K562 (cell line): ENCODE measurements around the gene KCNG3. TPM values are rescaled to one million over a fixed set of nuclear protein-coding genes. Genes with fewer than 3 reads are reported as not detected.

Source experiments
- BRCA1 ChIP-seq, 2 experiments: fragments of 450-650 bp in 1 of 2; sonication (generic) in 1 of 2; formaldehyde crosslinking in 1 of 2; IDR thresholded peaks; 2 replicates each; pipeline versions ENCODE4 v1.5.0 to v1.6.1; 2017 to 2020; ENCODE audit warnings: mild to moderate bottlenecking in 1 of 2, missing genetic modification reagents in 1 of 2
- CBFA2T3 ChIP-seq: fragments of 450-650 bp; IDR thresholded peaks from 2 replicates; pipeline ENCODE4 v1.6.1; 2017
- CBX3 ChIP-seq, 2 experiments: IDR thresholded peaks; 1 replicate in 1 of 2; 2 replicates in 1 of 2; pipeline ENCODE4 v1.6.1; 2012; ENCODE audit warnings: inconsistent platforms in 2 of 2, low read length in 2 of 2, borderline replicate concordance in 1 of 2, control low read depth in 1 of 2
- GABPB2 ChIP-seq: fragments of 250-450 bp; sonication (Bioruptor Pico); conservative IDR thresholded peaks from 2 replicates; pipeline ENCODE4 v1.5.1; 2021; ENCODE audit warnings: mild to moderate bottlenecking
- HDAC2 ChIP-seq: fragments of 450-650 bp; IDR thresholded peaks from 2 replicates; pipeline ENCODE4 v1.6.1; 2016; ENCODE audit warnings: mild to moderate bottlenecking
- MLLT1 ChIP-seq, 2 experiments: fragments of 450-650 bp; IDR thresholded peaks; 2 replicates each; pipeline ENCODE4 v1.6.1; 2016
- MTA1 ChIP-seq: fragments of 450-650 bp; IDR thresholded peaks from 2 replicates; pipeline ENCODE4 v1.6.1; 2017; ENCODE audit warnings: borderline replicate concordance
- MTA2 ChIP-seq: fragments of 450-650 bp; IDR thresholded peaks from 2 replicates; pipeline ENCODE4 v1.6.1; 2016; ENCODE audit warnings: low read depth
- NBN ChIP-seq: fragments of 450-650 bp; IDR thresholded peaks from 2 replicates; pipeline ENCODE4 v1.6.1; 2016; ENCODE audit warnings: low read depth, mild to moderate bottlenecking
- PHF20 ChIP-seq: fragments of 450-650 bp; IDR thresholded peaks from 2 replicates; pipeline ENCODE4 v1.6.1; 2018; ENCODE audit not compliant: partially characterized antibody
- REST ChIP-seq, 2 experiments: fragments of 450-650 bp; formaldehyde crosslinking in 1 of 2; IDR thresholded peaks; 2 replicates each; pipeline versions ENCODE4 v1.4.0 to v1.6.1; 2014 to 2020; ENCODE audit warnings: mild to moderate bottlenecking in 2 of 2, borderline replicate concordance in 1 of 2, low read depth in 1 of 2
- TRIM25 ChIP-seq: fragments of 450-650 bp; IDR thresholded peaks from 2 replicates; pipeline ENCODE4 v1.7.0; 2016; ENCODE audit warnings: borderline replicate concordance
- ZEB2 ChIP-seq: fragments of 450-650 bp; IDR thresholded peaks from 2 replicates; pipeline ENCODE4 v1.6.1; 2016
- ZNF24 ChIP-seq: fragments of 450-650 bp; IDR thresholded peaks from 2 replicates; pipeline ENCODE4 v1.6.1; 2016
- ZNF277 ChIP-seq: fragments of 250-450 bp; sonication (Bioruptor Pico); IDR thresholded peaks from 2 replicates; pipeline ENCODE4 v1.8.0; 2022; ENCODE audit warnings: inconsistent platforms, mild to moderate bottlenecking, moderate library complexity, borderline replicate concordance
- ZNF511 ChIP-seq: sonication (generic); formaldehyde crosslinking; IDR thresholded peaks from 2 replicates; pipeline ENCODE4 v1.8.0; 2022; ENCODE audit warnings: mild to moderate bottlenecking, missing genetic modification reagents
- polyA plus RNA-seq, 8 experiments: library from polyadenylated mRNA; depleted of rRNA in 4 of 8; stranded (reverse) in 5 of 8; unstranded in 3 of 8; fragments of >200 nt; fragmentation: Nextera tagmentation in 2 of 8; fragmentation: Illumina TruSeq in 1 of 8; extraction: Ambion mirVana in 2 of 8; extraction: Trizol in 1 of 8; gene quantifications; 2 replicates each; pipeline versions ENCODE4 v1.2.1 to v1.2.3, GENCODE V29; 2011 to 2014; ENCODE audit warnings: inconsistent platforms in 1 of 8, missing spikeins in 1 of 8
- total RNA-seq, 7 experiments: library from RNA; depleted of rRNA in 6 of 7; stranded (reverse); fragments of >200 nt in 6 of 7; fragmentation: Illumina TruSeq in 2 of 7; extraction: Trizol in 2 of 7; gene quantifications; 2 replicates each; pipeline versions ENCODE4 v1.2.1 to v1.2.3, GENCODE V29; 2011 to 2021; ENCODE audit warnings: low replicate concordance in 1 of 7

The KCNG3 gene
- total and polyA plus RNA-seq, 9 of the 15 experiments (the other 6 are each of a cell fraction or from before 2014, with no cell fraction given): not detected

GRCh38 chr2:42464631-42465030 lies 29.2 kb downstream of the KCNG3 start (continued):
- TF ChIP-seq REST (IDR thresholded peaks at IDR 0.05; ENCODE audit: borderline replicate concordance) (peak; percentile 32; the same call in 1 of the 2 replicates), REST (CRISPR knock-in tag; IDR thresholded peaks at IDR 0.05; ENCODE audit: low read depth) (no peak), ZEB2 (peak; percentile 54; the same call in 1 of the 2 replicates), MTA2 (peak; percentile 79), ZNF511 (CRISPR knock-in tag) (no peak), MTA1 (no peak), MLLT1 (IDR thresholded peaks at IDR 0.05) (peak in 1 of 2 experiments; percentile 94; a peak in 2 of 4 replicates), CBX3 (IDR thresholded peaks at IDR 0.05; ENCODE audit: borderline replicate concordance in 1 of 2, low read length in 2 of 2) (peak in 1 of 2 experiments; percentile 59; a peak in 1 of 3 replicates), PHF20 (no peak), ZNF277 (no peak), ZNF24 (no peak), GABPB2 (no peak), HDAC2 (peak; percentile 79), CBFA2T3 (peak; percentile 97), TRIM25 (no peak), BRCA1 (IDR thresholded peaks at IDR 0.05) (no peak), BRCA1 (CRISPR knock-in tag; IDR thresholded peaks at IDR 0.05) (no peak), NBN (peak; percentile 76; the same call in 1 of the 2 replicates)
